GM18517 (cell line): ENCODE data around the gene TRMT44.
A peak's percentile ranks its signal among the peaks of the same experiment; 100 is the strongest.

Experiments
- ATAC-seq: cut with Tn5 transposase; IDR thresholded peaks from one replicate; pipeline ENCODE4 v1.9.1; 2021; ENCODE audit warnings: mild to moderate bottlenecking, moderate library complexity; ENCODE audit not compliant: unreplicated experiment

TRMT44 gene, protein sequence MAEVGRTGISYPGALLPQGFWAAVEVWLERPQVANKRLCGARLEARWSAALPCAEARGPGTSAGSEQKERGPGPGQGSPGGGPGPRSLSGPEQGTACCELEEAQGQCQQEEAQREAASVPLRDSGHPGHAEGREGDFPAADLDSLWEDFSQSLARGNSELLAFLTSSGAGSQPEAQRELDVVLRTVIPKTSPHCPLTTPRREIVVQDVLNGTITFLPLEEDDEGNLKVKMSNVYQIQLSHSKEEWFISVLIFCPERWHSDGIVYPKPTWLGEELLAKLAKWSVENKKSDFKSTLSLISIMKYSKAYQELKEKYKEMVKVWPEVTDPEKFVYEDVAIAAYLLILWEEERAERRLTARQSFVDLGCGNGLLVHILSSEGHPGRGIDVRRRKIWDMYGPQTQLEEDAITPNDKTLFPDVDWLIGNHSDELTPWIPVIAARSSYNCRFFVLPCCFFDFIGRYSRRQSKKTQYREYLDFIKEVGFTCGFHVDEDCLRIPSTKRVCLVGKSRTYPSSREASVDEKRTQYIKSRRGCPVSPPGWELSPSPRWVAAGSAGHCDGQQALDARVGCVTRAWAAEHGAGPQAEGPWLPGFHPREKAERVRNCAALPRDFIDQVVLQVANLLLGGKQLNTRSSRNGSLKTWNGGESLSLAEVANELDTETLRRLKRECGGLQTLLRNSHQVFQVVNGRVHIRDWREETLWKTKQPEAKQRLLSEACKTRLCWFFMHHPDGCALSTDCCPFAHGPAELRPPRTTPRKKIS

DNA sequence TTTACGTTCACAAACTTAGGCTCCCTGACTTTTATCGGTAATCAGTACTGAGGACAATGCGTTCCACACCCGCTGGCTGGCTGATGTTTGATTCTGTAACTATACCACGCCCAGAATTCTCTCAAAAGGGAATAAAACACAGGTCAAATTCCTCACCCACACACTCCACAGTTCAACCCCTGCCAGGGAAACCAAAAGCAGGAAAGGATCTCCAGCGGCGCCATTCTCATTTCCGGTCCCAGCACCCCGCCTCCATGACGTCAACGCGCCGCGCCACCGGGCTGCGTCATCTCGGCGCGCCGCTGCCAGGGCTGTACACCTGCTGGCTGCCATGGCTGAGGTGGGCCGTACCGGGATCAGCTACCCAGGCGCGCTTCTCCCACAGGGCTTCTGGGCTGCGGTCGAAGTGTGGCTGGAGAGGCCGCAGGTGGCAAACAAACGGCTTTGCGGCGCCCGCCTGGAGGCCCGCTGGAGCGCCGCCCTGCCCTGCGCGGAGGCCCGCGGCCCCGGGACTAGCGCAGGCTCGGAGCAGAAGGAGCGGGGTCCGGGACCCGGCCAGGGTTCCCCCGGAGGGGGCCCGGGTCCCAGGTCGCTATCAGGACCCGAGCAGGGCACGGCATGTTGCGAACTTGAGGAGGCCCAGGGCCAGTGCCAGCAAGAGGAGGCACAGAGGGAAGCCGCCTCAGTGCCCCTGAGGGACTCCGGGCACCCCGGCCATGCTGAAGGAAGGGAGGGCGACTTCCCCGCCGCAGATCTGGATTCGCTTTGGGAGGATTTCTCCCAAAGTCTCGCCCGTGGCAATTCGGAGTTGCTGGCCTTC lies at the start of gene TRMT44, which contains the start of gene ACOX3:
TRMT44 (plus strand) TSS at position 286 of the 820 bp plus-strand sequence; CDS start at position 332, 46 bp downstream.
ACOX3 (minus strand) TSS at position 232 of the 820 bp plus-strand sequence. CDS start 24,202 bp downstream, outside the sequence.
- peak; percentile 79 for ATAC-seq

DNA sequence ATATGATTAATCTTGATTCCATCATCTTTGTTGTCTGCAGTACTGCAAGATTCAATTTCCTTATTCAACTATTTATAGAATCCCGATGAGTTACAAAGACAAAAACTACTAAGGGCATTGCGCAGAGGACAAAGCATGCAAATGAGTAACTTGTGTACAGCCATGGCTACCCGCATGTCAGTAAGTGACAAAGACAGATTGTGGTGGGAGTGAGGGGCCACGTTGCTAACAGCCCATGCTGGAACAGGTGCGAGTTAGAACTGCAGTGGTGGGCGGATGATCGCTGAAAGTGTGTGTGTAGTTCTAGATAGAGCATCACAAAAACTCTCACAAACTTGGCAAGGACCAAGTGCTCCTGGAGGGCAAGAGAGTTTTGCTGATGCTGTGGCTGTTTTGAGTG lies 49.5 kb upstream of the TRMT44 start:
- no peak for ATAC-seq

DNA sequence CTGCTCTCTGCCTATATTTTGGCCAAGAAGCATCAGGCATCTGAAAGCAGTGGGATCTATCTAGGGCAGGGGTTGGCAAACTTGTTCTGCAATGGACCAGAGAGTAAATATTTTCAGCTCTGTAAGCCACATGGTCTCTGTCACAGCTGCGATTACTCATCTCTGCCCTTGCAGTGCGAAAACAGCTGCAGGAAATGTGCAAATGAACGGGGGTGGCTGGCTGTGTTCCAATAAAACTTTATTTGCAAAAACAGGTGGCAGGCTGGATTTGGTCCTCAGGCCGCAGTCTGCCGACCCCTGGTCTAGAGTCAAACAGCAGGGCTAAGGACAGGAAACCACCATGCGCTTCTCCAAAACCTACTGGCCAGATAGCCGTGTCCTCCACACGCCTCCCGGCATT lies 48.6 kb upstream of the TRMT44 start:
- peak; percentile 80 for ATAC-seq

DNA sequence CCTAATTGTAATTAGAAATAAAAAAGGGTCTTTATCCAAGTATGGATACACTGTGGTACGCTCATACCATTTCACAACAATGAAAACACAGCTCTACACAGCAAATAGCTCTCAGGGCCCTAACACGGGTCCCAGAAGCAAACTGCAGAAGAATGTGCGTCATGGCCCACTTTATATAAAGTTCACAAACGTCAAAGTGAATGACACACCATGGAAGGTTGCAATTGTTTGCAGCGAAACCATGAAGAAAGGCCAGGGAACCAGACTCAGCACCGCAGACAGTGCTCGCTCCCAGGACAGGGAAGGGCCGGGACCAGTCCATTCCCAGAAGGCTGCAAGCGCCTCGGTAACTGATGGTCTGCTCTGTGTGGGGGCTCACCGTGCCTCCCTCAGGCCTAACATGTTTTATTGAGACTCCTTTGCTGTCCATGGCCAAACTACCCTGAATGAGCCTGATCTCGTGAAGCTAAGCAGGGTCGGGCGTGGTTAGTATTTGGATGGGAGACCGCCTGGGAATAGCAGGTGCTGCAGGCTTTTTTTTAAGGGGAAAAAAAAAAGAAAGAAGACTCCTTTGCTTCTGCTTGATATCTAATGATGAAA lies 47.9 kb upstream of the TRMT44 start:
- ATAC-seq = no peak

DNA sequence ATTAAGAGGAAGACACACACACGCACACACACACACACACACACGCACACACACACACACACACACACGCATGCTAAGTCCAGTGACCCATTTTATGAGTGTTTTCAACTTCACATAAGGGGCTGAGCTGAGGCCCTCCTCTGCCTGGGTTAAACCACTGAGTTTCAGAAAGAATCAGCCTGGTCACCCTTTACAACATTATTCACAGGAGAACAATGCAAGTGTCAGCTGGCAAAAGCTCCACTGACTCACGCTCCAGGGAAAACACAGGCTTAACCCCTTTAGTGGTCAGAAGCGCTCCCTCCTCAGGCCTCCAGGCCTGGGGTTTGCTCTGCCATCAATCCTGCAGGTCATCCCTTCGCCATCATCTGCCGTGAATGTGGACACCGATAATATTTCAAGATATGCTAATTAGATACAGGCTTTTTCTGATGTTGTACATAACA lies 47.0 kb upstream of the TRMT44 start:
- ATAC-seq = no peak

DNA sequence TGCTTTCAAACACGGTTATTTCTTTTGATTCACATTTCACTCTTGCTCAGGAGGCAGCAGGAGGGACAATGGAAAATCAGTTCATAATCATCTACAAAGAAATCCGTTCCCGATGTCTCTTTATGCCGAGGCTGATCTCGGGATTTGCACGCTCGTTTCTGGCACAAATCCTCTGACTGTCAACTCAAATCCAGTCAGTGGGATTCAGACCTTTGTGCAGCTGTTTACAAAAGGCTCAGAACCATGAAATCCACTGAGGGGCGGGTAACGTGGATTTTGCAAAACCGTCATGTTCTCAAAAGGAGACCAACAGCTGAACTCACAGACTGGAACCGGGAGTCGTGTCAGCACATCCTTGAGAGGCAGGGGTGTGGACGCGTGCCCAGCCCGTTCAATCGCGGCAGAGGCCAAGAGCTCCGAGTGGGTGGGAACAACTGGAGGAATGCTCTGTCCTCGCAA lies 46.5 kb upstream of the TRMT44 start:
- no peak for ATAC-seq

DNA sequence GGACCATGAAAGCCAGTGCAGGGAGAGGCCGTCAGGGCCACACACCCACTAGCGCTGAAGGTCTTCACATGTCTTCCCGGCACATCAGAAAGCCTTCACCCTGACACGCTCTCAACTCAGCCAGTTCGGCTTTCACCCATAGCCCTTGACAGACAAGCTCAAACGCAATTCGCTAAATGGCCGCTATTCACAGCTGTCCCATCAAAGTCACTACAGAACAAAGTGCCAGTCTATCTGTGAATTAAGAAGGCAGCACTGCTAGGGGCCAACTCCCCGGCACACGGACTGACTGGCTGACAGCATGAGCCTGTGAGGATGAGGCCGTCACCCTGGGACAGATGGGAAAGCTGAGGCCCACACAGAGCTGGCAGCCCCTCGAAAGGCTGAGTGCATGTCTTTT lies 45.8 kb upstream of the TRMT44 start:
- ATAC-seq = no peak

DNA sequence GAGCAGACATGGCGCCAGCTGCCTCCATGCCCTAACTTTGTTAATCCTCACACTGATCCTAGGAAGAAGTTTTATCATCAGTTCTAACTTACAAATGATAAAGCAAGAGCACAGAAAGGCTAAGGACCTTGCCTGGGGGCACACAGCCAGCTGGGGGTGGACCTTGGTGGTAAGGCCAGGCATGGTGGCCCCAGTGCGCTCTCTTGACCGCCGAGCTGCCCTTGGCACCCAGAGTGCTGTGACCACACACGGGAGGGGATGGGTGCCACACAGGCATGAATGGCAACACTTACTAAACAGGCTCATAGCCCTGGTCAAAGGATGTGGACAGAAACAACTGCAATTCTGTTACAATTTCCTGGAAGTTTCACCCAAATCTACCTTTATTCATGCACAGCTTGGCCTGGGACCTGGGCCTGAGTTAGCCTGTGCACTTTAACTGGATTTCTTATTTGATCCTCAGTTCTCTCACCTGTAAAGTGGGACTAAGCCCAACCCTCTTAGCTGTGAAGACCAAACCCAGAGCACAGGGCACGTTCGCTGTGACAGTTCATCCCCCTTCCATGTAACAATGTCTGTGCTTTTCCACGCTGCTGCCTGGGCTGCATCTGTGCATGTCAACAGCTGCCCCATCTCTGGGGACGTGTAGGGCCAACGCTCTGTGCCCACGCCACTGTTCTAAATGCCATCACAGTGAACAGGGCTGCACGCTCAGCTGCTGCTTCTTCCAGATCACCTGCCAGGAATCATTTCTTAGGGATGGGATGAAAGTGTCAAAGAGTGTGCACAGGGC lies 44.9 kb upstream of the TRMT44 start:
- ATAC-seq = no peak

DNA sequence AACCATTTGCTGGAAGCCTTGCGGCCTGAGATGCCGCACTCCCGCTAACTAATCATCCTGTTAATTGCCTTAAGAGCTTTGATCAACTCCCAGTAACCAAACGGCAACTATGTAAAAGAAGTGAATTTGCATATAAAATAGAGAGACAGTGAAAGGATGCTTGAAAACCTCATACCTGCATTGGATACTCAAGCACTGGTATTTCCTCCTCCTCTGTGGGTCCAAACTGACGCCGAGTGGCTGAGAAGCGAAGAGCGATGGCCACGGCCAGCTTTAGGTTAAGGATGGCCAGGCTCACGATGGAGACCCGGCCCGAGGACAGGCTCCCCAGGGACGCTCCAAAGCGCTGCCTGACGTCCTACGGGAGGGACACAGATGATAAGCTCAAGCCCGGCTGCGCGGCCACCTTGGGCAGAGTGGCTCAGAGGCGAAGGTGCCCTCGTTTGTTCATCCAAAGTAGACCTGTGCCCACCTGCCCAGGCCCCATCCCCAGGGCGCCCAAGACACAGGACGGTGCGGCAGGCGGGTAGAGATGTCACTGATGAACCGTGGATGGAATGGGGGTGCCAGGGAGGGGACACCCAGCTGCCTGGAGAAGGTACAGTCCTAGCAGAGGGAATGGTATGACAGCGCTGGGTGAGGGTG lies 43.7 kb upstream of the TRMT44 start:
- no peak for ATAC-seq

DNA sequence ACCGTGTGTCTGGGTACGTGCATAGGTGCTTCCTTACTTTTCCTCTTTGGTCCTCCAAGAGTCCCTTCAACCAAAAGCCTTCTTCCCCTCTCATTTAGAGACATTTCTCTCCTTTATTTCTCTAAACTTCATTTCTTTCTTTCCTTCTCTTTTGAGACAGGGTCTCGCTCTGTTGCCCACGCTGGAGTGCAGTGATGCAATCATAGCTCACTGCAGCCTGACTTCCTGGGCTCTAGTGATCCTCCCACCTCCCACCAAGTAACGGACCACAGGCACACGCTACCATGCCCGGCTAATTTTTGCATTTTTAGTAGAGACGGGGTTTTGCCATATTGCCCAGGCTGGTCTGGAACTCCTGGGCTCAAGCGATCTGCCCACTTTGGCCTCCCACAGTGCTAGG lies 42.2 kb upstream of the TRMT44 start:
- no peak for ATAC-seq

DNA sequence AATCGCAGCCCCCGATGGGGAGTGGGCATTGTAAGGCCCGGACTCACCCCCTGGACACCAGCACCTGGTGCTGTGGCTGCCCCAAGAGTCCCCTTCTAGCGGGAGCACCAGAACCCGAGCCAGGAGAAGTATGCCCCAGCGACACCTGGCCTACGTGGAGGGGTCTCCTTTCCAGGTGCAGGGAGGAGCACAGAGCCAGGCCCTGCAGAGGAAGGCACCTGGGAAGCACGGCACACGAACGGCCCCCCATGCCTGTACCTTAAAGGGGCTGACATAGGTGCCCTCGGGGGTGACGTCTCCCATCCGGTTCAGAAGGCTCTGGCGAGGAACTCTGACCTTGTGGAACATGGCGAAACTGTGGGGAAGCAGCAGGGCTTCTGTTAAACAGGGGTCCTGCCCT lies 41.3 kb upstream of the TRMT44 start:
- no peak for ATAC-seq

DNA sequence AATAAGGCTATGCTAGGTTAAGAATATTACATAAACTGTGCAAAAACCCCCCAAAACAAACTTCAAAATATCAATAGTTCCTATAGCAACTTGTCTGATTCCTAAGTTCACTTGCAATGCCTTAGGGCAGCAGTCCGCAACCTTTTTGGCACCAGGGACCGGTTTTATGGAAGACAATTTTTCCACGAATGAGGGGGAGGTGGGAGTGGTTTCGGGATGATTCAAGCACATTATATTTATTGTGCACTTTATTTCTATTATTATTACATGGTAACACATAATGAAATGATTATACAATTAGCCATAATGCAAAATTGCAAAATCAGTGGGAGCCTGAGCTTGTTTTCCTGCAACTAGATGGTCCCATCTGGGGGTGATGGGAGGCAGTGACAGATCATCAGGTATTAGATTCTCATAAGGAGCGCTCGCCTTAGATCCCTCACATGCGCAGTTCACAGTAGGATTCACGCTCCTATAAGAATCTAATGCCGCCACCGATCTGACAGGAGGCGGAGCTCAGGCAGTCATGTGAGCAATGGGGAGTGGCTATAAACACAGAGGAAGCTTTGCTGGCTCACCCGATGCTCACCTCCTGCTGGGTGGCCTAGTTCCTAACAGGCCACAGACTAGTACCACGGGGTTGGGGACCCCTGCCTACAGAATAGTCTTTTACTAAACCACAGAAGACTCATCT lies 39.8 kb upstream of the TRMT44 start:
- ATAC-seq = no peak

DNA sequence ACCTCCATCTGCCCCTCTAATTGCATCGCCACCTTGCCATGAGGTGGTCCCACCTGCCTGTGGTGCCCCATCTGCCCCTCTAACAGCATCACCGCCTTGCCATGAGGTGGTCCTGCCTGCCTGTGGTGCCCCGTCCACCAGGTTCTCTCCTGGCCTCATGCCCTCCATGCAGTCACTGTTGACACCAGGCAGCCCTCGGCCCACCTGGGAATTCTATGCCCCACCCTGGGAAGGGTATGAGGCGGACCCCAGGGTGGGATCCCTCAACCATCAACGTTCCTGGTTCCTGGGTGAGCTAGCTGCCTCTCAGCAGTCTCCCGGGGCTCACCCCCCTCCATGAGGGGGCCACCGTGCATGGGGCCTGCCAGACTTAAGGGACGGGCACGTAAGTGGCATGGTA lies 38.9 kb upstream of the TRMT44 start:
- ATAC-seq = no peak

DNA sequence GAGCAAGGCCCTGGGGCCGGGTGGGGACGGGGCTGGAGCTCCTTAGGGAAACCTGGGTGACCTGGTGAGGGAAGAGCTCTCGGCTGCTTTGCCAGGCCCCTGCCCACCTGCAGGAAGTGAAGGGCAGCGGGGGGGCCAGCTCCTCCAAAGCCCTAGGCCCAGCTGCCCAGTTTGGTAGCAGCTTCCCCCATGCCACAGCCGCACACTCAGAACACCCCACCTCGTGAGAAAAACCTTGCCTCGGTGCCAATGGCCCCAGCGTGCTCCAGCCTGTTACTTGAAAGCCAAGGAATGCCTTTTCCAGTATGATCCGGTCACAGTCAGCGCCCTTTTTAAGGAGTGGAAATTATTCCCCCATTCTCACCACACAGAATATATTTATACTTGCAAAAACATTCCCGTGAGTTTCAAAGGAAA lies 38.4 kb upstream of the TRMT44 start:
- no peak for ATAC-seq

DNA sequence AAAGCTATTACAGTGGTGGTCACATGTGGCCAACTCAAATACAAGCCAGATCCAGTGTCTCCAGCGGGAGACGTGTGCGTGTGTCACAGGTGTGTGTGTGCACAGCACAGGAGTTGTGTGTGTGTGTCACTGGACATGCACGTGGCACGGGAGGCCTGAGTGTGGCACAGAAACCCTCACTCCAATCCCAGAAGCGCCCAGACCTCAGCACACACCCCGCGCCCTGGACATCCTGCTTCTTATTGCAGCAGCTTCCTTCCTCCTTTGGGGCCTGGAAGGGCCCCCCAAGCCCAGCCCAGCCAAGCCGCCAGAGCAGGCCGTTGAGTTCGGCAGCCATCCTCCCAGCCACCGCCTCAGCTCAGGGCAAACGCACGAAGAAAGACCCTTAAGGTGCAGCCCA lies 37.9 kb upstream of the TRMT44 start:
- no peak for ATAC-seq

DNA sequence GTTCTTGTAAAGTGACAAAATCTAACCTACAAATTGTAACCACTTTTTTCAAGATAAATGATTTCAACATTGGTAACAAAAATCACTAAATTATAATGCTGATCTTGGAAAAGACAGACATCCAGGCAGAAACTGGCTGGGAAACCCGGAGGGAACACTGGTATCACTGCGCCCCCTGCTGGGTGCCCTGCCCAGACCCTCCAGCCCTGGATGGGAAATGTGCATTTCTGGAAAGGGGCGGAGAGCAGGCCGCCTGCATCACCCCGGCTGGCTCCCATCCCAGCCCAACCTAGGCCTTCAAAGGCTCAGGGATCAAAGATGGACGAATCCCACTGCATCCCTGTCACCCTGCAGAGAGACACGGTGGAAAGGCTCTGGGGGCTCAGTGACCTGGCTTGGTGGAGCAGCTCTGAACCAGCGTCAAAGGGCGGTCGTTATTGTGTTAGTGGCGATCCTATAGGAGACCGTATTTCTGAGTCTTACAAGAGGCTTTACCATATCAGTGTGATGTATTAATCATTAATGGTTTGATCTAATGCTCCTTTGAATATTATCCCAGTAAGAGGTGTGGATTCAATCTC lies 37.3 kb upstream of the TRMT44 start:
- no peak for ATAC-seq

DNA sequence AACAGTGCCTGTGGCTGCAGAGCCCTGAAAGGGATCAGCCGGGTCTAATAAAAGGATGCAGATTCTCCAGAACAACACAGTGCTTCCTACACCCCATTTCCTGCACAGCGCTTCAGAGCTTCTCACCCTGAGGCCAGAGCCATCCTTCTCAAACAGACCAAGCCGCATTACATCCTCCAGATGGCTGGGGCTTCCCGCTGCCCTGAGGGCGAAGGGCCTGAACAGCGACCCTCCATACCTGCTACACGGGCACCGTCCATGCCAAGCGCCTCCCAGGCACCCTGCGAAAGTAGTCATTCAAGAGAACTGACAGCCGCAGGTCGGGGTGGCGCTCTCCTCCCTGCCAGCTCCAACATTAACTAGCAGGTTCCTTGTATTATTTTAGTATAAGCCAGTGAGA lies 36.6 kb upstream of the TRMT44 start:
- ATAC-seq = no peak

DNA sequence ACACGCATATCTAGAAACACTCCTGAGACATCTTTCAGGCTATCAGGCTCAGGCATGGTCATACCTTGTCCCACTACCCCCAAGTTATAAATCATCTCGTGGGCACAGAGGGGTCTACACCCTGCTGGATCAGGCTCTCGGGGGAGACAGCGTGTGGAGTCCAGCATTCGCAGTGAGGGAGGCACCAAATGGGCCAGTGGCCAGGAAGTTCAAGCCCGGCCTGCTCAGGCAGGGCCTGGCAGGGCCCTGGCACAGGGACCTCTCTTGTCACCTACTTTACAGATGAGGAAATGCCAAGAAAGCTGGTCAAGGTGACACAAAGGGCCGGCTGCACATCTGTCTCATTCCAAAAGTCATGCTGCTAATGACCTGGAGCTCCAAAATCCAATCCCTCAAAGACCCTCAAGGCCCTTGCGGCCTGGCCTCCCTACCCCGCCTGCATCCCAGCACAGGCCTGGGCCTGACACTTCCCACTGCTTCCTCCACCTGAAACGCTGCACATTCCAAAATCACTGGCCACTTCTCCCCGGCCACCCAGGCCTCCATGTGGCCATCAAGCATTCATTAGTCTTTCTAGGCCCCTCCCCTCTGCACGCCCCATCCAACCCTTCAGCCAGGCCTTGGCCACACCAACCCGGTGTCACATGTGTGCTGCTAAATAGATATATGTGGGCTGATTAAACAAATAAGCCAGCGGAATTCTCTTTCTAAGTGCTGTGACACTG lies 35.6 kb upstream of the TRMT44 start:
- ATAC-seq = no peak
